GM12892 (cell line): ENCODE results near the gene ATE1.

Experiments used
- POLR2A ChIP-seq: IDR thresholded peaks from 2 replicates; pipeline ENCODE4 v1.6.1; 2011; ENCODE audit warnings: low read depth, low read length, control low read depth
- POLR2AphosphoS5 ChIP-seq: IDR thresholded peaks from 2 replicates; pipeline ENCODE4 v1.6.1; 2011; ENCODE audit warnings: low read depth, low read length, control low read depth
- TAF1 ChIP-seq: IDR thresholded peaks from 2 replicates; pipeline ENCODE4 v1.6.1; 2011; ENCODE audit warnings: low read depth, mild to moderate bottlenecking, control low read depth, low read length, borderline replicate concordance

DNA sequence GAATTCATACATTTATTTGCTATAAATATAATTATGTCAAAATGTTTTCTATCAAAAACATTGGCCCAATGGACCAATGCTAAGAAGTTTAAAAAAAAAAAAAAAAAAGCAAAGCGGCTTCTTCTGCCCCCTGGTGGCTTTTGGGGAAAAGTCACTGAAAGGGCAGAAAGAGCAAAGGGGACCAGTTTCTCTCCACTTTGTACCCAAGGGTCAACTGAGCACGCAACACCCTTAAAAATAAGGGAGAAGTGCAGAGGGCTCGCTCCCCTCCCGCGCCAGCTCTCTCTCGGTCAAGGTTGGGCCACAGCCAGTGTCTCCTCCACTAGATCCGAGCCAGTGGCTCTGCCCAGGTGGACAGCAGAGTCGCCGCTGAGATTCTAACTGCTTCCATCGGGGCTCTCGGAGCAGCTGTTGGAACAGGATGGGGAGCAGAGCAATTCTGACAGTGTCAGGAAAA is 193.2 kb downstream of the ATE1 start:
- TF ChIP-seq POLR2A (no peak), POLR2AphosphoS5 (no peak), TAF1 (no peak)
